Right lobe of liver (tissue), 6 donors: ENCODE results near the gene LEMD1. TPM values are rescaled to one million over a fixed set of nuclear protein-coding genes. Genes with fewer than 3 reads are reported as not detected.

ENCODE experiments used
- ATAC-seq, 4 donors: fragments of 200-7000 bp; cut with Tn5 transposase; one replicate each; pipeline ENCODE4 v1.9.1; 2020; ENCODE audit warnings: mild to moderate bottlenecking in 4 of 4, moderate library complexity in 4 of 4
- DNase-seq, 3 donors: peaks; one replicate each; pipeline ENCODE4 v3.0.0-alpha.2; 2020
- H3K27ac ChIP-seq, 3 donors: fragments of 200-600 bp; one replicate each; pipeline ENCODE4 v1.8.0; 2022
- H3K27me3 ChIP-seq, 2 donors: fragments of 200-600 bp; one replicate each; pipeline ENCODE4 v1.8.0; 2022
- H3K36me3 ChIP-seq, 4 donors: fragments of 200-600 bp; sonication (generic) in 1 of 4; one replicate each; pipeline versions ENCODE4 v1.5.1 to v1.8.0; 2017 to 2022; ENCODE audit warnings: control low read depth in 1 of 4
- H3K4me1 ChIP-seq, 4 donors: fragments of 200-600 bp; sonication (generic) in 1 of 4; one replicate each; pipeline versions ENCODE4 v1.5.1 to v1.8.0; 2017 to 2022; ENCODE audit warnings: control low read depth in 1 of 4
- H3K4me3 ChIP-seq, 3 donors: fragments of 200-600 bp; one replicate each; pipeline ENCODE4 v1.8.0; 2022
- H3K9me3 ChIP-seq, 4 donors: fragments of 200-600 bp; sonication (generic) in 1 of 4; one replicate each; pipeline versions ENCODE4 v1.5.1 to v1.8.0; 2017 to 2022; ENCODE audit warnings: control low read depth in 1 of 4
- POLR2A ChIP-seq: fragments of 450-650 bp; IDR thresholded peaks from one replicate; pipeline ENCODE4 v1.6.1; 2017; ENCODE audit warnings: antibody characterized with exemption, mild to moderate bottlenecking
- WGBS: methylation state at CpG from one replicate; pipeline ENCODE4 v1.1.6; 2018; ENCODE audit warnings: low coverage, low lambda C conversion rate; ENCODE audit not compliant: insufficient coverage; ENCODE audit errors: missing lambda C conversion rate; 5-methylcytosine and 5-hydroxymethylcytosine counted together
- intact Hi-C, 2 donors: fragments of 100-400 bp; cut with DNase I; formaldehyde crosslinking; loops; one replicate each; pipeline versions ENCODE4 v1.11.2 to v1.14.1; 2022
- total RNA-seq, 6 experiments: library from RNA; depleted of rRNA in 2 of 6; stranded (reverse); fragments of >200 nt in 2 of 6; fragmentation: NEBNext Ultra II Directional in 3 of 6; extraction: Animal tissue kit (Norgen Biotek cat#: 25700) in 3 of 6; gene quantifications; one replicate each; pipeline versions ENCODE4 v1.1.0 to v1.2.4, GENCODE V29; 2016 to 2023
- TF ChIP-seq, protein P1 (sequence below), 4 donors: fragments of 200-600 bp in 3 of 4; fragments of 450-650 bp in 1 of 4; IDR thresholded peaks; one replicate each; pipeline versions ENCODE4 v1.5.1 to v1.8.0; 2016 to 2022; ENCODE audit warnings: antibody characterized with exemption in 4 of 4, mild to moderate bottlenecking in 2 of 4
- donor health status: DM: no; HTN: yes; CAD: no.
- donor health status: DM: no; HTN: no; CAD: no.
- donor health status: DM: no; HTN: no; CAD: no.
- donor health status: DM: no; HTN: yes; CAD: no.
- donor health status: DM: no; HTN: yes; CAD: no.

Gene LEMD1
- total RNA-seq, 6 experiments from 2014 or later: not detected

DNA sequence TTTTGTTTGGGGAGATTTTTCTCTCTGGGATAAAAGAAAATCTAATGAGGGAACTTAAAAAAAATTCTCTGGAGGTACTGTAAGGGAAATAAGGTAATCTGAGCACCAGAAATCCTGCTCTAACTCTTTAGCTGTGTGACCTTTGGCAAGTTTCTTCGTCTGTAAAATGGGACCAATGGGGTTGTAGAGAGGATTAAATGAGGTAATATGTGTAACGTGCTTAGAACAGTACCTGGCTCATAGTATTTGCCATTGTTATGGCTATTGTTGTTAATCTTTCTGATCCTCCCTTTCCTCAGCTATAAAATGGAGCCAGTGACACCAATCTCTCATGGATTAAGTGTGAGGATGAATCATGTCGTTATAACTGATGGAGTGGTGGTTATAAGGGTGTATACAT is 64.3 kb downstream of the LEMD1 start:
- H3K27ac ChIP-seq: no peak overlapping the region
- TF ChIP-seq POLR2A: no peak
- TF ChIP-seq, protein P1, sequence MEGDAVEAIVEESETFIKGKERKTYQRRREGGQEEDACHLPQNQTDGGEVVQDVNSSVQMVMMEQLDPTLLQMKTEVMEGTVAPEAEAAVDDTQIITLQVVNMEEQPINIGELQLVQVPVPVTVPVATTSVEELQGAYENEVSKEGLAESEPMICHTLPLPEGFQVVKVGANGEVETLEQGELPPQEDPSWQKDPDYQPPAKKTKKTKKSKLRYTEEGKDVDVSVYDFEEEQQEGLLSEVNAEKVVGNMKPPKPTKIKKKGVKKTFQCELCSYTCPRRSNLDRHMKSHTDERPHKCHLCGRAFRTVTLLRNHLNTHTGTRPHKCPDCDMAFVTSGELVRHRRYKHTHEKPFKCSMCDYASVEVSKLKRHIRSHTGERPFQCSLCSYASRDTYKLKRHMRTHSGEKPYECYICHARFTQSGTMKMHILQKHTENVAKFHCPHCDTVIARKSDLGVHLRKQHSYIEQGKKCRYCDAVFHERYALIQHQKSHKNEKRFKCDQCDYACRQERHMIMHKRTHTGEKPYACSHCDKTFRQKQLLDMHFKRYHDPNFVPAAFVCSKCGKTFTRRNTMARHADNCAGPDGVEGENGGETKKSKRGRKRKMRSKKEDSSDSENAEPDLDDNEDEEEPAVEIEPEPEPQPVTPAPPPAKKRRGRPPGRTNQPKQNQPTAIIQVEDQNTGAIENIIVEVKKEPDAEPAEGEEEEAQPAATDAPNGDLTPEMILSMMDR (IDR thresholded peaks at IDR 0.05): no peak
- 46% methylated on average over 3 of the region's 3 CpGs for WGBS
- DNase-seq (no peak), ATAC-seq (no peak)
- no peaks in the 10 kb centered on the region for H3K27me3 ChIP-seq
- no peaks in the 10 kb centered on the region for H3K9me3 ChIP-seq
- no peak overlapping the region for H3K4me3 ChIP-seq
- intact Hi-C loops: loop anchor here in 1 of 2 donors (10.0 kb wide), 1 partner anchor 127 kb away; no protein-coding TSS in a partner anchor
- no peaks in the 10 kb centered on the region for H3K36me3 ChIP-seq
- no peaks in the 10 kb centered on the region for H3K4me1 ChIP-seq

DNA sequence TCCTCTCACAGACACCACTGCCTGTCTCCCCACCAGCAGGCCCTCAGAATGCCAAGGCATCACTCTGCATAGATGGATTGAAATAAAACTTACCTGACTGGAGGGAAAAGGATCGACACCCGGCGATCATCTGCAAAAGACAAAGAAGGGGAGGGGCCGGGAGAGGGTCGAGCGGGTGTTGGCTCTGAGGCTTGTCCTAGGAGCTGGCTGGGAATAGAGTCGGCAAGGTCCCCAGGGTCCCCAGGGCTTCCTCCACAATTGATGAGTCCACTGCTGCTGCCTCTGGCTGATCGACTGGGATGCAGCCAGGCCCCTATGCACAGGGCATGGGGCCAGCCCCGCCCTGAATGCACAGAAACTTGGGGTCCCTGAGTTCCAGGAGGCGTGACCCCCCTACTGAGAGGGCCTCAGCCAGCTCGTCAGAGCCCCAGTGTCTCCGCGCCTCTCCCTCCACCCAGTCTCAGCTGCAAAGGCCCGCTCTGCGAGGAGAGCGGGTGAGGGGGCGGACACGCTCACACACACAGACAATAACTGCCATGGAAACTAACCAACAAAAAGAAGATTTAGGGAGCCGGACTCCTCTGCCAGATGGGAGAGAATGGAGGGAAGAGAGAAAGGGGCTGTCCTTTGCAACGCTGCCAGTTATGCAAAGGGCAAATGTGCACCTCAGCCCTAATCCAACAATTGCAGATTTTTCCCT is 65.3 kb downstream of the LEMD1 start, which contains the start of gene KLHDC8A:
Gene KLHDC8A (minus strand): TSS at position 483 of the 700 bp plus-strand sequence. CDS start 13,318 bp downstream, outside the sequence.
- TF ChIP-seq POLR2A: no peak
- TF ChIP-seq, protein P1 (IDR thresholded peaks at IDR 0.05): no peak

DNA sequence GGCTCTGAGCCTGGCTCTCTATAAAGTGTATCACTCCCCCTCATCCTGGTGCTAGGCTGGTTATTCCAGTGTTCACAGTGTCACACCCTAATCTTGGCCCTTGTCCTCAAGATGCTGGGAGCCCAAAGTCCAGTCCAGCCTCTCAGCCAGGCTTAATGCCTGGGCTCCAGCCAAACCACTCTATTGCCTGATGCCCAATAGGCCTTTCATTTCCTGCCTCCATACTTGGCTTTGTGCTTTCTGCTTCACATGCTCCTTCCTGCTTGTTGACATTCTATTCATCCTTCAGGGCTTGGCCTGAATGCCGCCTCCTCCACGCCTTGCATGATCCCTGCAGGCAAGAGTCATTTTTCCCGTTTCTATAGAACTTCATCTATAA is 66.8 kb downstream of the LEMD1 start:
- DNase-seq (no peak), ATAC-seq (no peak)
- Histone ChIP-seq H3K27me3 (no peaks in the 10 kb centered on the region), H3K4me3 (no peak overlapping the region), H3K9me3 (no peaks in the 10 kb centered on the region), H3K36me3 (no peaks in the 10 kb centered on the region), H3K27ac (no peak overlapping the region), H3K4me1 (no peaks in the 10 kb centered on the region)
- 68% methylated on average over 3 of the region's 3 CpGs for WGBS
- intact Hi-C loops: loop anchor here in 1 of 2 donors (10.0 kb wide), 1 partner anchor 130 kb away; no protein-coding TSS in a partner anchor
- no peak for TF ChIP-seq POLR2A

More for the DNA sequence above, 65.3 kb downstream of the LEMD1 start, which contains the start of gene KLHDC8A:
- DNase-seq: no peak
- no peak for ATAC-seq
- Histone ChIP-seq H3K4me1 (no peaks in the 10 kb centered on the region), H3K36me3 (no peaks in the 10 kb centered on the region), H3K27ac (no peak within 1 kb of the TSS), H3K27me3 (no peaks in the 10 kb centered on the region), H3K9me3 (no peaks in the 10 kb centered on the region), H3K4me3 (no peak within 1 kb of the TSS)
- WGBS: 33% methylated on average over 12 of the region's 20 CpGs
- intact Hi-C loops: loop anchor here in 1 of 2 donors (10.0 kb wide), 1 partner anchor 128 kb away; no protein-coding TSS in a partner anchor

DNA sequence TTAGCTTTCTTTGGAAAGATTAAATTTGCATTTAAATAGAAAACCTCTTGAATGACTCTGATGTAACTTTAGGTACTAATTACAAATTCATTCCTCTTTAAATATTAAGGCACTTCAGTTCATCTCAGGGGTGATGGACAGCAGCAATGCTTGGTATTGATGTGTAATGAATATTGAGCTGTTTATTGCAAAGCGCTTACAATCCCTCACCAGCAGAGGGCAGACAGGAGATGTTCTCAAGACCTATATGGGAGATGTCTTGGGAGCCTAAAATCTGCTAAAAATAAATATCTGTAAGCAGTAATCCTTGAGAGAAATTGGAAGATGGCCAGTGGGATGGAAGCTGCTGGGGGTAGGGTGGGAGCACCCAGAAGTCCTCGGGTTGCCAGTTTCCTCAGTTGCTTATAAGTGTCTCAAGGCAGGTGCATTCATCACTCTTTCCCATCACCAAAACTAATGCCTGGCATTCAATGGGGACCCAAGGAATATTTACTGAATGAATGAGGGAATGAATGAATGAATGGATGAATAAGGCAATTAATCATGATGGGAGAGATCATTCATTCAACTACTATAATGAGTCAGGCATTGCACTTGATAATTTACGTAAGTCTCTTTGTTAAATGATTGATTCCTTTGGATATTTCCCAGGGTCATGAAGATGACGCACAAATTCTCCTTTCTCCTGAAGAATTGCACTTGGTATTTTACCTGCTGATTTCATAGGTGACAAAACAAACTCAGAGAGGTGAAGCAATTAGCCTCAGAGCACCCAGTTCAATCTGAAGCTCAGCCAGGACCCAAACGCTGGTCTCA is 67.4 kb downstream of the LEMD1 start:
- no peak overlapping the region for H3K4me3 ChIP-seq
- H3K27me3 ChIP-seq: no peaks in the 10 kb centered on the region
- H3K36me3 ChIP-seq: no peaks in the 10 kb centered on the region
- ATAC-seq (peak; percentile 69 to 84 (median 78)), DNase-seq (no peak)
- intact Hi-C loops: loop anchor here in 1 of 2 donors (10.0 kb wide), 1 partner anchor 130 kb away; no protein-coding TSS in a partner anchor
- no peaks in the 10 kb centered on the region for H3K4me1 ChIP-seq
- TF ChIP-seq, protein P1 (IDR thresholded peaks at IDR 0.05): peak; percentile 72 to 84 (median 80)
- TF ChIP-seq POLR2A: no peak
- WGBS: 24% methylated on average over 5 of the region's 5 CpGs
- no peak overlapping the region for H3K27ac ChIP-seq
- H3K9me3 ChIP-seq: no peaks in the 10 kb centered on the region
